GF-D8 (cell line): ENCODE data around the gene MT4.
A peak's percentile ranks its signal among the peaks of the same experiment; 100 is the strongest.
"Not testable (repeated sequence)": the region's sequence is repeated elsewhere in the genome, so short reads cannot be mapped to it uniquely, and the experiment has no call there.

Source experiments
- DNase-seq: peaks from one replicate; lab custom pipeline; 2025; lab: John Stamatoyannopoulos, UW

The MT4 gene

GRCh38 chr16:56559109-56559508 lies 5.8 kb upstream of the MT4 start:
- DNase-seq = no peak

GRCh38 chr16:56560447-56560846 lies 4.4 kb upstream of the MT4 start:
- DNase-seq = no peak

DNA sequence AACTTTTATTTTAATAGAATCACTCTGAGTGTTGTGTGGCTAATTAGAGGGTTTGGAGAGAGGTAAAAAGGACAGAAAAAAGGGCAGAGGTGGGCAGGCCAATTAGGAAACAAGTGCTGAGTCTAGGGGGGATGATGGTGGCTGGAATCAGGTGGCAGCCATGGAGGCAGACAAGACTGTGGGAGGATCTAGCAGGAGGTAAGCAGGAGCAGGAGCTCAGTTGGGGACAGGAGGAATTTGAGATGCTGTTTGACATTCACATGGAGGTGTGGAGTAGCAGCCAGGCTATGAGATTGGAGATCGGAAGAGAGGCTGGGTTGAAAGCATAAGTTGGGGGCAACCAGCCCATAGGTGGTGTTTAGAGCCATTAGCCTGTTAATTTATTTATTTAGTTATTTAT lies 3.7 kb upstream of the MT4 start:
- DNase-seq = no peak

- DNase-seq = no peak
Measured at GRCh38 chr16:56569971-56570370, 5.1 kb downstream of the MT4 start.

DNA sequence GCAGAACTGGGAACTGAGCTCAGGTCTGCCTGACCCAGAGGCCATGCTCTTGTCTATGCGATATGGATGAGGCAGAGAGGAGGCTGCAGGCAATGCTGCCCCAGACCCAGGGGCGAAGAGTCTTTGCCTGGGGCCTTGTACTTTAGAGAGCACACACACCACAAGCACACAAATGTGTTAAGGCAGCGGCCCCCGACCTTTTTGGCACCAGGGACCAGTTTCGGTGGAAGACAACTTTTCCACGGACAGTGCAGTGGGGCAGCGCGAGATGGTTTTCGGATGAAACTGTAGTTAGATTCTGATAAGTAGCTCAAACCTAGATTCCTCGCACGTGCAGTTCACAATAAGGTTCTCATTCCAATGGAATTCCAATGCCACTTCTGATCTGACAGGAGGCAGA lies 6.7 kb downstream of the MT4 start:
- DNase-seq = no peak

- no peak for DNase-seq
Measured at GRCh38 chr16:56574625-56575024, 9.8 kb downstream of the MT4 start.

- peak; percentile 7 for DNase-seq
Measured at GRCh38 chr16:56576585-56577299, 11.9 kb downstream of the MT4 start.

GRCh38 chr16:56577300-56577625 lies 12.4 kb downstream of the MT4 start:
- no peak for DNase-seq

DNA sequence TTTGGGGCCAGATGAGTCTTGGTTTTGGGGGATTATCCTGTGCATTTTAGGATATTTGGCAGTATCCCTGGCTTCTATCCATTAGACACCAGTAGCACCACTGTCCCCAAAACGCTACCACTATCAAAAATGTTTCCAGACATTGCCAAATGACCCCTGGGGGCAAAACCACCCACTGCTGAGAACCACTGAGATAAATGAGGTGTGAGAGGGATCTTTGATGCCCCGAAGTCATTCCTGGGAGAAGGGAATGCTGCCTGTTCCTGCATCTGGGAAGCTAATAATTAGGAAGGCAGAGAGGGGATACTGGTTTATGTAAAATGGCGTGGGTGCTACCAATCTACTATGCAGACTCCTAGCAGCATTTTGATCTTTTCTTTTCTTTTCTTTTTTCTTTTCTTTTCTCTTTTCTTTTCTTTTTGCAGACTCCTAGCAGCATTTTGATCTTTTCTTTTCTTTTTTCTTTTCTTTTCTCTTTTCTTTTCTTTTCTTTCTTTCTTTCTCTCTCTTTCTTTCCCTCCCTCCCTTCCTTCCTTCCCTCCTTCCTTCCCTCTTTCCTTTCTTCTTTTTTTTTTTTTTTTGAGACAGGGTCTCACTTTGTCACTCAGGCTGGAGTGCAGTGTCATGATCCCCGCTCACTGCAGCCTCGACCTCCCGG lies 15.6 kb downstream of the MT4 start:
- no peak for DNase-seq

GRCh38 chr16:56582911-56583310 lies 18.0 kb downstream of the MT4 start:
- not testable (repeated sequence) for DNase-seq

- DNase-seq = no peak
Measured at GRCh38 chr16:56583351-56584168, 18.7 kb downstream of the MT4 start.

GRCh38 chr16:56584276-56584675 lies 19.4 kb downstream of the MT4 start:
- no peak for DNase-seq

GRCh38 chr16:56588781-56589140 lies 23.9 kb downstream of the MT4 start:
- no peak for DNase-seq

- DNase-seq = no peak
Measured at GRCh38 chr16:56589141-56590039, 24.5 kb downstream of the MT4 start, which contains the start of gene MT3. Gene MT3, plus strand, starts transcription at chr16:56589528. Its CDS starts 63 bp downstream, at chr16:56589591.

DNA sequence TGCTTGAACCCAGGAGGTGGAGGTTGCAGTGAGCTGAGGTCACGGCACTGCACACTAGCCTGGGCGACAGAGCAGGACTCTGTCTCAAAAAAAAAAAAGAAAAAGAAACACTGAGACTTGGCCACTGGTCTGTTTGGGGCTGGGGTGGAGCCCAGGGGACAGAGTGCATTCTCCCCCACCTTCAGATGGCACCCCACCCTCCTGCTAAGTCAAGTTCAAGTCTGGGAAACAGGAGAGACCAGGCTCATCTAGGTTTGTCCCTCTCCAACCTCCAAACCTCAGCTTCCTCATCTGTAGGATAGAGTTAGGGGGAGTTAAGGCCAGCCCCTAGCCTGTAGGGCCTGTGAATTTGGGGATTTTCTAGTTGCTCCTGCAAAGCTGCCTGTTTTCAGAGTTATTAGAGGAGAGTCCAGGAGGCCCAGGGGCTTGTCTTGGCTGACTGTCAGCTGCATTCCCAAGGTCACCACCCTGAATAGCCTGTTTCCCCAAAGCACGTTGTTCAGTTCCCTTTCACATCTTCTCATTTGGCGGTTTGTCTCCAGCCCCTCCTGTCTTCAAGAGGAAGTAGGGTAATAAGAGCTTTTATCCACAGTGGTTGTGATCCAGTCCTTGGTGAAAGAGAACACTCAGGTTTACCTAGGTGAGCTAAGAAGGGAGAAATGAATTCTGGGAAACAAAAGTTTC lies 26.6 kb downstream of the MT4 start:
- peak; percentile 55 for DNase-seq

- DNase-seq = no peak
Measured at GRCh38 chr16:56593573-56594291, 28.9 kb downstream of the MT4 start.

DNA sequence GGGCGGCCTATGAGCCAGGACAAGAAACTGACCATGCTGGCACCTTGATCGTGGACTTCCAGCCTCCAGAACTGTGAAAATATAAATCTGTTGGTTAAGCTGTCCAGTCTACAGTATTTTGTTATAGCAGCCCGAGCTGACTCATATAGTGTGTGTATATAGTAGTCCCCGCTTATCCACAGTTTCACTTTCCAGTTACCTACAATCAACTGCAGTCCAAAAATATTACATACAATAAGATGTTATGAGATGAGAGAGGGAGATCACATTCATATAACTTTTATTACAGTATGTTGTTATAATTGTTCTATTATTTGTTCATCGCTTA lies 29.4 kb downstream of the MT4 start:
- DNase-seq = no peak

DNA sequence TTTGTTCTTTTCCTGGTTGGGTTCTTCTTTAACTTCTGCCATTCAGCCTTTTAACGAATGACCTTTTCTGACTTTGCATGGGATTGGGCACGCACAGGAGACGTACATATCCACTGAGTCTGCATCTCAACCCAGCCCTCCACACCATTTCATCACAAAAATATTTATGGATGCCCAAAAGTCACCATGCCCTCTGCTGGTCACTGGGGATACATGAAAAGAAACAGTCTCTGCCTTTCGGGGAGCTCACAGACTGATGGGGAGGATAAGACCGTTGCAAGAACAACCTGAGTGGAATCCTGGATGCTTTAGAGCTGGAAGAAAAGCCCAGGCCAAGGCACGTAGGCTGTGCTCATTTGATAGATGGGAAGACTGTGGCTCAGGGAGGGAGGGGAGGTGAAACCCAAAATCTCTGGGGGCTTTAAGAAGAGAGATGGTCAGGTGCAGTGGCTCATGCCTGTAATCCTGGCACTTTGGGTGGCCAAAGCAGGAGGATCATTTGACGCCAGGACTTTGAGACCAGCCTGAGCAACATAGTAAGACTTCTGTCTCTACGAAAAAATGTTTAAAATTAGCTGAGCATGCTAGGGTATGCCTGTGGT lies 35.6 kb downstream of the MT4 start:
- DNase-seq = no peak

GRCh38 chr16:56601325-56601724 lies 36.5 kb downstream of the MT4 start:
- no peak for DNase-seq

DNA sequence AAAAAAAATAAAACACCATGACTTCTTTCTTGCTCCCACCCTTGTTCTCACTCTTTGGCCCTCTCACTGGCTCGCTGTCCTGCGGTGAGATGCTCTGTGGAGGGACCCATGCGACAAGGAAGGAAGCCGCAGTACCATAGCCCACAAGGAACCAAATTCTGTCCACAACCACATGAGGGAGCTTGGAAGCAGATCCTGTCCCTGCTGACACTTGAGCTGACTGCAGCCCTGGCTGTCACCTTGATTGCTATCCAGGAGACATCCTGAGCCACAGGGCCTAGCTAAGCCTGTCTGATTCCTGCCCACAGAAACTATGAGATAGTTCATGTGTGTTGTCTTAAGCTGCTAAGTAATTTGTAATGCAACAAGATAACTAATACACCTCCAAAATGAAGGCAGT lies 38.7 kb downstream of the MT4 start:
- DNase-seq = peak; percentile 17

GRCh38 chr16:56604966-56605365 lies 40.1 kb downstream of the MT4 start:
- no peak for DNase-seq
